ENCODE results near the gene FTCDNL1.

FTCDNL1 gene

GRCh38 chr2:199798831-199799580, 52.0 kb downstream of the FTCDNL1 start:
- no peak overlapping the region for H3K4me3 ChIP-seq (ENCODE audit: low read depth, low read length)
- no peak for TF ChIP-seq CTCF (IDR thresholded peaks at IDR 0.05; ENCODE audit: control insufficient read depth, extremely low read depth, insufficient read depth)
- no peak for DNase-seq (ENCODE audit: low read depth)

- no peak for DNase-seq (ENCODE audit: low read depth)
- H3K4me3 ChIP-seq (ENCODE audit: low read depth, low read length): no peak overlapping the region
- no peak for TF ChIP-seq CTCF (IDR thresholded peaks at IDR 0.05; ENCODE audit: control insufficient read depth, extremely low read depth, insufficient read depth)
Measured at GRCh38 chr2:199797431-199798403, 53.3 kb downstream of the FTCDNL1 start.

GRCh38 chr2:199792381-199792780, 58.6 kb downstream of the FTCDNL1 start:
- no peak for DNase-seq (ENCODE audit: low read depth)

GRCh38 chr2:199791326-199791725, 59.7 kb downstream of the FTCDNL1 start:
- no peak for TF ChIP-seq CTCF (IDR thresholded peaks at IDR 0.05; ENCODE audit: control insufficient read depth, extremely low read depth, insufficient read depth)
- DNase-seq (ENCODE audit: low read depth): no peak
- no peak overlapping the region for H3K4me3 ChIP-seq (ENCODE audit: low read depth, low read length)

More at GRCh38 chr2:199792381-199792780, 58.6 kb downstream of the FTCDNL1 start:
- no peak overlapping the region for H3K4me3 ChIP-seq (ENCODE audit: low read depth, low read length)
- TF ChIP-seq CTCF (IDR thresholded peaks at IDR 0.05; ENCODE audit: control insufficient read depth, extremely low read depth, insufficient read depth): no peak

GRCh38 chr2:199784512-199784911, 66.5 kb downstream of the FTCDNL1 start:
- TF ChIP-seq CTCF (IDR thresholded peaks at IDR 0.05; ENCODE audit: control insufficient read depth, extremely low read depth, insufficient read depth): no peak
- no peak for DNase-seq (ENCODE audit: low read depth)
- H3K4me3 ChIP-seq (ENCODE audit: low read depth, low read length): no peak overlapping the region

- DNase-seq (ENCODE audit: low read depth): no peak
- no peak for TF ChIP-seq CTCF (IDR thresholded peaks at IDR 0.05; ENCODE audit: control insufficient read depth, extremely low read depth, insufficient read depth)
- no peak overlapping the region for H3K4me3 ChIP-seq (ENCODE audit: low read depth, low read length)
Measured at GRCh38 chr2:199779589-199779988, 71.4 kb downstream of the FTCDNL1 start.
